Omental fat pad (tissue), 4 donors: Measurements from ENCODE around the gene MLNR. TPM values are rescaled to one million over a fixed set of nuclear protein-coding genes. Genes with fewer than 3 reads are reported as not detected.

ENCODE experiments used
- ATAC-seq: fragments of 150-250 bp; one replicate; pipeline ENCODE4 v1.9.1; 2016; ENCODE audit warnings: mild to moderate bottlenecking, moderate library complexity; ENCODE audit not compliant: low FRiP score
- DNase-seq: peaks from one replicate; pipeline ENCODE4 v3.0.0-alpha.2; 2019; ENCODE audit warnings: low spot score
- total RNA-seq, 4 donors: library from RNA; depleted of rRNA; stranded (reverse); fragments of >200 nt; gene quantifications; one replicate each; pipeline ENCODE4 v1.1.0, GENCODE V29; 2016
- TF ChIP-seq, protein P1 (sequence below), 3 donors: fragments of 450-650 bp; IDR thresholded peaks; one replicate each; pipeline ENCODE4 v1.5.1; 2016 to 2017; ENCODE audit warnings: antibody characterized with exemption in 3 of 3, mild to moderate bottlenecking in 3 of 3, moderate library complexity in 2 of 3

MLNR gene
- total RNA-seq, 4 donors from 2014 or later = 0.72 TPM; not detected in 3

- TF ChIP-seq, protein P1, sequence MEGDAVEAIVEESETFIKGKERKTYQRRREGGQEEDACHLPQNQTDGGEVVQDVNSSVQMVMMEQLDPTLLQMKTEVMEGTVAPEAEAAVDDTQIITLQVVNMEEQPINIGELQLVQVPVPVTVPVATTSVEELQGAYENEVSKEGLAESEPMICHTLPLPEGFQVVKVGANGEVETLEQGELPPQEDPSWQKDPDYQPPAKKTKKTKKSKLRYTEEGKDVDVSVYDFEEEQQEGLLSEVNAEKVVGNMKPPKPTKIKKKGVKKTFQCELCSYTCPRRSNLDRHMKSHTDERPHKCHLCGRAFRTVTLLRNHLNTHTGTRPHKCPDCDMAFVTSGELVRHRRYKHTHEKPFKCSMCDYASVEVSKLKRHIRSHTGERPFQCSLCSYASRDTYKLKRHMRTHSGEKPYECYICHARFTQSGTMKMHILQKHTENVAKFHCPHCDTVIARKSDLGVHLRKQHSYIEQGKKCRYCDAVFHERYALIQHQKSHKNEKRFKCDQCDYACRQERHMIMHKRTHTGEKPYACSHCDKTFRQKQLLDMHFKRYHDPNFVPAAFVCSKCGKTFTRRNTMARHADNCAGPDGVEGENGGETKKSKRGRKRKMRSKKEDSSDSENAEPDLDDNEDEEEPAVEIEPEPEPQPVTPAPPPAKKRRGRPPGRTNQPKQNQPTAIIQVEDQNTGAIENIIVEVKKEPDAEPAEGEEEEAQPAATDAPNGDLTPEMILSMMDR (IDR thresholded peaks at IDR 0.05) = no peak
- no peak for DNase-seq
- ATAC-seq = no peak
These were observed 33.9 kb downstream of the MLNR start for GRCh38 chr13:49254007-49254406.

DNA sequence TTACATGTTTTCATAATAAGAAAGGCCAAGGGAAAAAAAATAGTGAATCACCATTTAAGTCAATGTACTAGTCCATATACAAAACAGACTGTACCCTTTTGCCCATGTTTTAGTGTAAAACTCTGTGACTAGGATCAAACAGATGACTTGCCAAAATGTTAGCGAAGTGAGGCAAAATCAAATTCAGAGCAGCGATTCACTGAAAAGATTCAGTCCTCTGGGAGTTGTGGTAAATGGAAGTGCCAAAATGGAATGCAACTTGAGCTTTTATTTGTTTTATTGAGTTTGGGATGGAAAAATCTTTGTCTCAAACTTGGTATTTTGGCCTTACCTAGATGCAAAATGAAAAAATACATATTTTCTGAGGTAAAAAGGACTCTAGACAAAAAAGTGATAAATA, 36.7 kb downstream of the MLNR start:
- DNase-seq (no peak), ATAC-seq (no peak)
- TF ChIP-seq, protein P1 (IDR thresholded peaks at IDR 0.05) = no peak

DNA sequence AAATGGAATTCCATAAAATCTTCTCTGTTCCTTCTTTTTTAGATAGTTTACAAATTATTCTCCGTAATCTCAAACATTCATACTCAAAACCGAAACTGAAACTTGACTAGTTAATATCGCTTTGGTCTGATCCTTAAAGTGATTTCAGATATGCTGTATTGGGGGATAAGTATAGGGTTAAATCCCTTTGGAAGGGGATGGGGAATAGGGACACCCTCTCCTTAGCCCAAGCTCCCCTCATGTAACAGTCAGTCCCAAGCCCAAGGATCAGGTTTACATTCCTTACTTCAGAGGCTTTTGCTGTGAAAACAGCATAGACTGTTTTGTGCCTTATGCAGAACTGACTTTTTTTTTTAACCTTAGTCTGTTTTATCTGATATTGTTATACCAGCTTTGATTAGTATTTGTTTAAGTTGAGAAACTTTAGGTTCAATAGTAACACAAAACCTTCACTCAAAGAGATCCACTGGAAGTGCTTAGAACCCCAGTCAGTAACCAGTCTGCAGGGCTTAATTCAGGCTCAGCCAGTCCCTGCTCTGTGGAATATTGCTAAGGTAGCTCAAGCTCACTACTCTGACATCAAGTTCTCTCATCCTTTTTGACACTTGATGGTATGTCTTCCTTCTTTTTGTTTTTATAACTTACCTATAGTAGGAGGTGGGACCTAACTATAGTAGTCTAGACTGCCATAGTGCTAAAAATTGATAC, 38.1 kb downstream of the MLNR start:
- DNase-seq = no peak
- TF ChIP-seq, protein P1 (IDR thresholded peaks at IDR 0.05) = no peak
- ATAC-seq = no peak

DNA sequence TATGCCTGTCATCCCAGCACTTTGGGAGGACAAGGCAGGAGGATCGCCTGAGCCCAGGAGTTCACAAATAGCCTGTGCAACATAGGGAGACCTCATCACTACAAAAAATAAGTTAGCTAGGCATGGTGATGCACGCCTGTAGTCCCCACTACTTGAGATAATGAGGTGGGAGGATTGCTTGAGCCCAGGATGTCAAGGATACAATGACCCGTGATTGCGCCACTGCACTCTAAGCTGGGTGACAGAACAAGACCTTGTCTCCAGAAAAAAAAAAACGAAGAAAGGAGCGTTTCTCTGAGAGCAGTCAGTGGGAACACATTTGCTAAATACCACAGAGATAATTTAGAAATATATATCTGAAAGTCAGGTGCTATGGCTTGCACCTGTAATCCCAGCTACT, 39.4 kb downstream of the MLNR start:
- TF ChIP-seq, protein P1 (IDR thresholded peaks at IDR 0.05) = no peak
- ATAC-seq (no peak), DNase-seq (no peak)

- TF ChIP-seq, protein P1 (IDR thresholded peaks at IDR 0.05) = no peak
- ATAC-seq (no peak), DNase-seq (no peak)
These were observed 42.5 kb downstream of the MLNR start for GRCh38 chr13:49262634-49263033.

- DNase-seq = no peak
- no peak for ATAC-seq
- TF ChIP-seq, protein P1 (IDR thresholded peaks at IDR 0.05) = no peak
These were observed 45.7 kb downstream of the MLNR start for GRCh38 chr13:49265822-49266221.

- no peak for DNase-seq
- TF ChIP-seq, protein P1 (IDR thresholded peaks at IDR 0.05) = no peak
- ATAC-seq = no peak
These were observed 51.1 kb downstream of the MLNR start for GRCh38 chr13:49271264-49271663.
